ENCODE measurements around the gene DDX42. TPM values are rescaled to one million over a fixed set of nuclear protein-coding genes. Genes with fewer than 3 reads are reported as not detected.
A peak's percentile ranks its signal among the peaks of the same experiment; 100 is the strongest.
"Not testable (repeated sequence)": the region's sequence is repeated elsewhere in the genome, so short reads cannot be mapped to it uniquely, and the experiment has no call there.

The DDX42 gene
- total RNA-seq, 1 experiment from 2014 or later: 184 TPM

DNA sequence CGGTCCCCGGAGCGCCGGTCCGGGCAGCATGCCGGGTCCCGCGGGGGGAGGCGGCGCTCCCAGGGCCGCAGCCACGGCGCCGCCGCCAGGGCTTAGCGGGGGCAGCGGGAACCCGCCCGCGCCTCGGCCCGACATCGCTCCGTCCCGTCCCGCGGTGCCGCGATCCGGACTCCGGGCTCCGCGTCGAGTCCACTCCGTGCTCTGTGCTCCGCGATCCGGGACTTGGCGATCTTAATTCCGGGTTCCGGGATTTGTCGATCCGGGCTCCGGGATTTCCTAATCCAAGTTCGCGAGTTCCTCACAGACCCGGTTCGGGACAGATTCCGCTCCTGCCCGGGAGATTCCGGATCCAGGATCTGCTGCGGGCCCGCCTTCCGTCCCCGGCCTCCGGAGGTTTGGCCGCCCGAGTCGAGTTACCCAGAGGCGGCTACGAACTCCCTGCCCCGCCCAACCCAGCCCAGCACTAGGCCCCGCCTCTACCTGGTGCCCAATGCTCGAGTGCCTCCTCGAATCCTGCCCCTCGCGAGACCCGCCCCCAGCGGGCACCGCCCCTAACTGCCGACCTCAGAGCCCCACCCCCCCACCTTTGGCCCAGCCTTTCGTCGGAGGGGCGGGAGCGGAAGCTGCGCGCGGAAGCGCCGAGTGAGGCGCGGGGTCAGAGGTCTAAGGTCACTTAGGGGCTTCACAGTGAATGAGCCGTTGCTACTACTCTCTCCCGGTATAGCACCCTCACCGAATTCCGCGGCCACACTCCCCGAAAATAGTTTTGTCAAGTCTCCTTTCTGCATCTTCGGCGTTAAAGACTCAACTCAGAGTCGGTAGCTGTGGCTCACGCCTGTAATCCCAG is 68.8 kb downstream of the DDX42 start, which contains the start of gene SMARCD2:
SMARCD2 (minus strand) TSS at position 146 of the 847 bp plus-strand sequence; CDS start at position 135, 11 bp downstream.
- Mint-ChIP-seq H3K36me3 (ENCODE audit: insufficient read depth in 1 of 3, low read depth in 3 of 3) (peaks cover 0 to 7% (median 0%) of the 10 kb centered on the region in 3 experiments; a peak in 2 of 7 replicates), H3K4me1 (peaks cover 22 to 40% of the 10 kb centered on the region in 2 experiments), H3K27ac (peak within 1 kb of the TSS; percentile 87 to 96 (median 96)), H3K9me3 (peaks cover 0 to under 1% of the 10 kb centered on the region in 2 experiments; a peak in 1 of 5 replicates), H3K4me3 (peak within 1 kb of the TSS; percentile 96), H3K27me3 (ENCODE audit: low read depth) (peaks cover 25% of the 10 kb centered on the region)
- no peak within 1 kb of the TSS for H3K4ac ChIP-seq (ENCODE audit: low read depth, low read length)
- no peaks in the 10 kb centered on the region for H4K20me1 ChIP-seq (ENCODE audit: control insufficient read depth, insufficient read depth, insufficient read length)
- no peak within 1 kb of the TSS for H3K23ac ChIP-seq (ENCODE audit: insufficient read length, low read depth, low read length)
- H3K79me1 ChIP-seq (ENCODE audit: insufficient read depth, low read depth, low read length, poor library complexity, severe bottlenecking): peaks cover 3% of the 10 kb centered on the region
- no peak within 1 kb of the TSS for H3K18ac ChIP-seq (ENCODE audit: insufficient read length, low read depth, low read length)
- H3K56ac ChIP-seq (ENCODE audit: insufficient read length, low read depth, low read length): no peak within 1 kb of the TSS
- no peak within 1 kb of the TSS for H2AFZ ChIP-seq (ENCODE audit: low read length)
- H4K8ac ChIP-seq (replicated peaks; ENCODE audit: insufficient read length, low read depth, low read length): no peak within 1 kb of the TSS
- peaks cover 10% of the 10 kb centered on the region for H3K23me2 ChIP-seq (ENCODE audit: insufficient read length, low read depth, low read length, poor library complexity, severe bottlenecking)
- peak; percentile 100 for DNase-seq
- peak within 1 kb of the TSS; percentile 70 for H3K14ac ChIP-seq (ENCODE audit: insufficient read depth, low read length)
- H2BK120ac ChIP-seq (ENCODE audit: low read depth, low read length, poor library complexity, severe bottlenecking): no peak within 1 kb of the TSS
- no peak within 1 kb of the TSS for H3K27ac ChIP-seq (ENCODE audit: insufficient read length, low read depth, low read length)
- no peak within 1 kb of the TSS for H3T11ph ChIP-seq (ENCODE audit: low read length)
- no peak within 1 kb of the TSS for H2BK15ac ChIP-seq (ENCODE audit: low read depth, low read length)
- peak within 1 kb of the TSS; percentile 48 for H3K9ac ChIP-seq (ENCODE audit: extremely low read depth, insufficient read length, low read length)
- peaks cover 3% of the 10 kb centered on the region; the same call in 1 of the 2 replicates for H3K79me2 ChIP-seq (ENCODE audit: insufficient read depth, low read length)
- H3K4me2 ChIP-seq (ENCODE audit: insufficient read depth, insufficient read length, low read length): peak within 1 kb of the TSS; percentile 64
- H2AK5ac ChIP-seq (ENCODE audit: insufficient read length, low read length): no peak within 1 kb of the TSS
- no peak within 1 kb of the TSS for H4K91ac ChIP-seq (ENCODE audit: insufficient read length, low read depth, low read length)
- no peak within 1 kb of the TSS for H2BK20ac ChIP-seq (ENCODE audit: low read depth, low read length, poor library complexity, severe bottlenecking)
- no peaks in the 10 kb centered on the region; the same call in 1 of the 2 replicates for H3K27me3 ChIP-seq (ENCODE audit: insufficient read depth, low read length)
- no peak within 1 kb of the TSS for H4K5ac ChIP-seq (ENCODE audit: insufficient read length, low read depth, low read length)
- WGBS (ENCODE audit: extremely low coverage, insufficient read length, low lambda C conversion rate): no CpG with 5 or more reads among the region's 92 CpGs
- no peak for TF ChIP-seq CTCF (conservative IDR thresholded peaks at IDR 0.05)
- H2BK5ac ChIP-seq (ENCODE audit: insufficient read length, low read length): no peak within 1 kb of the TSS
- no peaks in the 10 kb centered on the region; the same call in 1 of the 2 replicates for H3K4me1 ChIP-seq (ENCODE audit: insufficient read depth, low read length)
- no peaks in the 10 kb centered on the region for H3K9me3 ChIP-seq (ENCODE audit: control insufficient read depth, low read depth, low read length)
- no peak within 1 kb of the TSS for H2BK12ac ChIP-seq (ENCODE audit: insufficient read length, low read depth, low read length)

GRCh38 chr17:63843387-63843888 is 69.5 kb downstream of the DDX42 start:
- H3K79me2 ChIP-seq (ENCODE audit: insufficient read depth, low read length); H3K9ac ChIP-seq (ENCODE audit: extremely low read depth, insufficient read length, low read length); H3K23me2 ChIP-seq (ENCODE audit: insufficient read length, low read depth, low read length, poor library complexity, severe bottlenecking); H2AFZ ChIP-seq (ENCODE audit: low read length); H3K9me3 Mint-ChIP-seq; H3K23ac ChIP-seq (ENCODE audit: insufficient read length, low read depth, low read length); H2BK12ac ChIP-seq (ENCODE audit: insufficient read length, low read depth, low read length); H4K20me1 ChIP-seq (ENCODE audit: control insufficient read depth, insufficient read depth, insufficient read length); H3K27ac ChIP-seq (ENCODE audit: insufficient read length, low read depth, low read length); DNase-seq; H3K9me3 ChIP-seq (ENCODE audit: control insufficient read depth, low read depth, low read length); H4K91ac ChIP-seq (ENCODE audit: insufficient read length, low read depth, low read length); H3K14ac ChIP-seq (ENCODE audit: insufficient read depth, low read length); H4K5ac ChIP-seq (ENCODE audit: insufficient read length, low read depth, low read length); H2BK20ac ChIP-seq (ENCODE audit: low read depth, low read length, poor library complexity, severe bottlenecking); H2AK5ac ChIP-seq (ENCODE audit: insufficient read length, low read length); H3K18ac ChIP-seq (ENCODE audit: insufficient read length, low read depth, low read length); H3K56ac ChIP-seq (ENCODE audit: insufficient read length, low read depth, low read length); H2BK15ac ChIP-seq (ENCODE audit: low read depth, low read length); H3T11ph ChIP-seq (ENCODE audit: low read length); H2BK5ac ChIP-seq (ENCODE audit: insufficient read length, low read length); H2BK120ac ChIP-seq (ENCODE audit: low read depth, low read length, poor library complexity, severe bottlenecking); H3K4ac ChIP-seq (ENCODE audit: low read depth, low read length); H3K4me1 ChIP-seq (ENCODE audit: insufficient read depth, low read length); H4K8ac ChIP-seq (replicated peaks; ENCODE audit: insufficient read length, low read depth, low read length); H3K79me1 ChIP-seq (ENCODE audit: insufficient read depth, low read depth, low read length, poor library complexity, severe bottlenecking); H3K27me3 ChIP-seq (ENCODE audit: insufficient read depth, low read length): not testable (repeated sequence)
- H3K4me3 Mint-ChIP-seq: peak overlapping the region; percentile 77 to 83
- H3K4me2 ChIP-seq (ENCODE audit: insufficient read depth, insufficient read length, low read length): peak overlapping the region; percentile 40
- H3K4me1 Mint-ChIP-seq: peaks cover 22 to 33% of the 10 kb centered on the region in 2 experiments
- H3K27ac Mint-ChIP-seq: peak overlapping the region in 2 of 3 experiments; percentile 53 to 78; a peak in 1 of 7 replicates
- H3K36me3 Mint-ChIP-seq (ENCODE audit: insufficient read depth in 1 of 3, low read depth in 3 of 3): peaks cover 0 to 12% (median 3%) of the 10 kb centered on the region in 3 experiments; a peak in 4 of 7 replicates
- WGBS (ENCODE audit: extremely low coverage, insufficient read length, low lambda C conversion rate): no CpG with 5 or more reads among the region's 19 CpGs
- peaks cover 32% of the 10 kb centered on the region for H3K27me3 Mint-ChIP-seq (ENCODE audit: low read depth)
